Panc1 (cell line): ENCODE measurements around the gene ARHGEF39. TPM values are rescaled to one million over a fixed set of nuclear protein-coding genes. Genes with fewer than 3 reads are reported as not detected.
A peak's percentile ranks its signal among the peaks of the same experiment; 100 is the strongest.

Source experiments
- ATAC-seq: fragments of 200-7000 bp; cut with Tn5 transposase; 2 replicates; pipeline ENCODE4 v1.9.1; 2020; ENCODE audit warnings: mild to moderate bottlenecking, moderate library complexity
- BruUV-seq: library from RNA; stranded (reverse); fragments of 400-500 nt; replicated peaks from 2 replicates; lab custom pipeline; 2021; lab: Mats Ljungman, UMichigan
- CTCF ChIA-PET: fragments of 300-600 bp; sonication (Branson Sonifier 250); formaldehyde crosslinking; loops from one replicate; lab custom pipeline; 2022; ENCODE audit warnings: antibody characterized with exemption; lab: Charles Lee
- POLR2A ChIA-PET: fragments of 300-600 bp; sonication (Branson Sonifier 250); formaldehyde crosslinking; loops from one replicate; lab custom pipeline; 2022; ENCODE audit warnings: antibody characterized with exemption; lab: Charles Lee
- DNase-seq: peaks from one replicate; pipeline ENCODE4 v3.0.0-alpha.2; 2010; ENCODE audit warnings: low read depth, low spot score
- H3K27ac ChIP-seq: 2 replicates; pipeline ENCODE4 v1.5.1; 2011; ENCODE audit warnings: mild to moderate bottlenecking, low read length, inconsistent platforms
- H3K27me3 ChIP-seq: fragments of 200-500 bp; sonication (Bioruptor generic); 2 replicates; pipeline ENCODE4 v1.6.0; 2014; ENCODE audit warnings: low read length, inconsistent platforms; ENCODE audit not compliant: control insufficient read depth, insufficient read depth
- H3K36me3 ChIP-seq: fragments of 200-500 bp; sonication (Bioruptor generic); 2 replicates; pipeline ENCODE4 v1.5.1; 2014; ENCODE audit warnings: inconsistent platforms, mild to moderate bottlenecking, low read length, moderate library complexity; ENCODE audit not compliant: control insufficient read depth, insufficient read depth
- H3K4me1 ChIP-seq: 2 replicates; pipeline ENCODE4 v1.5.1; 2011; ENCODE audit warnings: inconsistent platforms, mild to moderate bottlenecking, low read length, moderate library complexity; ENCODE audit not compliant: control insufficient read depth, insufficient read depth
- H3K4me3 ChIP-seq, 2 experiments: 2 replicates each; pipeline ENCODE4 v1.5.1; 2011 to 2012; ENCODE audit warnings: low read depth in 2 of 2, low read length in 2 of 2, mild to moderate bottlenecking in 2 of 2, inconsistent platforms in 1 of 2, moderate library complexity in 1 of 2
- H3K9me3 ChIP-seq: fragments of 200-500 bp; sonication (Bioruptor generic); 2 replicates; pipeline ENCODE4 v1.5.1; 2014; ENCODE audit warnings: low read depth, mild to moderate bottlenecking, inconsistent platforms, low read length, moderate library complexity; ENCODE audit not compliant: control insufficient read depth, insufficient read depth
- CTCF ChIP-seq: fragments of 450-650 bp; IDR thresholded peaks from 2 replicates; pipeline ENCODE4 v1.5.1; 2017; ENCODE audit warnings: mild to moderate bottlenecking
- POLR2AphosphoS5 ChIP-seq: IDR thresholded peaks from 2 replicates; pipeline ENCODE4 v1.6.1; 2012; ENCODE audit warnings: mild to moderate bottlenecking, low read depth, low read length, moderate library complexity
- REST ChIP-seq, 2 experiments: IDR thresholded peaks; 2 replicates each; pipeline ENCODE4 v1.6.1; 2011 to 2012; ENCODE audit warnings: low read depth in 2 of 2, control low read depth in 1 of 2, low read length in 1 of 2, mild to moderate bottlenecking in 1 of 2, moderate library complexity in 1 of 2; ENCODE audit not compliant: insufficient read depth in 1 of 2
- SIN3A ChIP-seq: IDR thresholded peaks from 2 replicates; pipeline ENCODE4 v1.6.1; 2012; ENCODE audit warnings: low read depth, mild to moderate bottlenecking, low read length, moderate library complexity, borderline replicate concordance; ENCODE audit not compliant: insufficient read depth
- TCF7L2 ChIP-seq: IDR thresholded peaks from 2 replicates; pipeline ENCODE4 v1.6.1; 2011; ENCODE audit warnings: mild to moderate bottlenecking, low read depth, low read length, inconsistent platforms
- in situ Hi-C: cut with HindIII; loops from 2 replicates; pipeline ENCODE4 v1.10.0; 2016; ENCODE audit warnings: low sequenced_read_pairs, low pct_unique_long_range_greater_than_20kb
- intact Hi-C: fragments of 100-400 bp; cut with micrococcal nuclease; formaldehyde crosslinking; loops from one replicate; pipeline ENCODE4 v1.10.0; 2022; ENCODE audit not compliant: unreplicated experiment
- total RNA-seq: library from RNA; stranded (reverse); gene quantifications from one replicate; pipeline ENCODE4 v1.2.1, GENCODE V29; 2021; ENCODE audit not compliant: unreplicated experiment

ARHGEF39 gene
- total RNA-seq, 1 experiment from 2014 or later = 34.0 TPM

DNA sequence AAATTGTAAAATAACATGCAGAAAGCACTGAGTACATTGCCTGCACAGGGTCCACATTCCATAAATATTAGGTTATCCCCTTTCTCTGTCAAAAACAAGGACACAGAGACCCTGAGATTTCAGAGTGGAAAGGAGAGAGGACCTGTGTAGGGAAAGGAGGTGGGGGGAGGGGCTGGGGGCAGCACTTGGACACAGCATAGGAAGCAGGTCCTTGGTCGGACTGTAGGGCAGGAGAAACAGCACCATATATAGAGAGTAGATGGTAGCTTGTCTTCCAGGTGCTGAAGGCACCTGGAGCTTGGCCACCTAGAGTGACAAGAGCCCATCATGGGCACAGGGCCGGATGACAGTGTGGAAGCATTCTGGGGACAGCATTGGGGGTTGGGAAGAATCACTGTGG lies 22.3 kb upstream of the ARHGEF39 start:
- Histone ChIP-seq H3K27me3 (no peaks in the 10 kb centered on the region), H3K27ac (peak overlapping the region; percentile 44), H3K4me3 (no peak overlapping the region; a peak in 1 of 4 replicates), H3K9me3 (no peaks in the 10 kb centered on the region), H3K4me1 (peaks cover 31% of the 10 kb centered on the region), H3K36me3 (peaks cover 10% of the 10 kb centered on the region; the same call in 1 of the 2 replicates)
- ChIA-PET CTCF (interaction anchor here (0.6 kb wide), 1 partner anchor 70 kb away, joined by 10 read pairs; no protein-coding TSS in a partner anchor), POLR2A (no interaction called here)
- BruUV-seq = no TSS peak
- ATAC-seq = no peak
- no peak for DNase-seq
- intact Hi-C loops (no loop called here), in situ Hi-C loops (no loop called here)
- TF ChIP-seq CTCF (no peak), SIN3A (no peak), POLR2AphosphoS5 (no peak; the same call in 1 of the 2 replicates), TCF7L2 (no peak), REST (IDR thresholded peaks at IDR 0.05; ENCODE audit: insufficient read depth in 1 of 2, low read depth in 2 of 2, low read length in 1 of 2) (no peak)

DNA sequence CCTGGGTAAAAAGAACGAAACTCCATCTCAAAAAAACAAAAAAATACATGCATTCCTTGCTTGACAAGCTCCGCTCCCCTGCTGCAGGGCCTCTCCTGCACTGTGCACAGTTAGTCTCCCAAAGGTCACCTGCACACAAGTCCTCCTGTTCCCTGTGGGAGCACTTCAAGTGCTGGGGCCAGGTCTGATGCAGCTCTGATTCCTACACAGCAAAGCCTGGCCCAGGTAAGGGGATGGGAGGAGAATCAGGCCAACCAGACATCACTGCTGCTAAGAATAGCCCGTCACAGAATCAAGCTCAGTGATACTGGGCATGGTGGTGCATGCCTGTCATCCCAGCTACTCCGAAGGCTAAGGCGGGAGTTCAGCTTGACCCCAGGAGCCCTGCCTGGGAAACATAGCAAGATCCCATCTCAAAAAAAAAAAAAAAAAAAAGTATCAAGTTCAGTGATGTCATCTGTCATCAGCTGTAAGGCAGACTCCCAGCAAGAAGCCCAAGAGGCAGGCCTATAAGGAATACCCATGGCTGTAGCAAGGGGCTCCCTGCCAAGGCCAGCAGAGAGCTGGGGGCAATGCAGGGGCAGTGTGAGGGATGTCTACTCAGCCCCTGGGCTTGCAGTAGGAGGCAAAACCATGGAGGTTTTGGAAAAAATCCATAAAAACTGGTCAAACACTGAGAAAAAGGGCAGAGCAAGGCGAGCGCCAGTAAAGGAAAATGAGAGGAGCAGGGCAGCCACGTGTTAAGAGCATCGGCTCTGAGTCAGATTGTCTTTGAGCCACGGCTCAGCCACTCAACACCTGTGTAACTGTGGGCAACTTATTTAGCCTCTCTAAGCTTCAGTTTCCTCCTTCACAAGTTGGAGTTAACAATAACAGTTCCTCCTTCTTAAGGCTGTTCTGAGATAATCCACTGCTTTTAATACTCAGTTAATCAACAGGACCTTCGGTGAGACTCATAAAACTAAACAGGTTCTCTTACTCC lies 21.5 kb upstream of the ARHGEF39 start:
- no peak overlapping the region; a peak in 1 of 4 replicates for H3K4me3 ChIP-seq
- H3K4me1 ChIP-seq = peaks cover 28% of the 10 kb centered on the region
- ChIA-PET CTCF (interaction anchor here (0.5 to 1.3 kb wide), 2 partner anchors 10 to 33 kb away, joined by 4 to 8 read pairs; no protein-coding TSS in a partner anchor), POLR2A (interaction anchor here (0.6 to 0.7 kb wide), 4 partner anchors 13 to 51 kb away, joined by 3 to 14 read pairs (median 12); partner anchors contain the start of gene CA9)
- no TSS peak for BruUV-seq
- TF ChIP-seq POLR2AphosphoS5 (peak; percentile 4; the same call in 1 of the 2 replicates), REST (IDR thresholded peaks at IDR 0.05; ENCODE audit: insufficient read depth in 1 of 2, low read depth in 2 of 2, low read length in 1 of 2) (no peak), TCF7L2 (no peak), SIN3A (no peak), CTCF (no peak)
- peaks cover 10% of the 10 kb centered on the region; the same call in 1 of the 2 replicates for H3K36me3 ChIP-seq
- ATAC-seq (no peak), DNase-seq (no peak)
- intact Hi-C loops (no loop called here), in situ Hi-C loops (no loop called here)
- no peaks in the 10 kb centered on the region for H3K27me3 ChIP-seq
- H3K9me3 ChIP-seq = no peaks in the 10 kb centered on the region
- H3K27ac ChIP-seq = peak overlapping the region; percentile 44
